Activated CD8-positive, alpha-beta memory T cell treated with anti-CD3 and anti-CD28 coated beads for 48 hours (primary cell): ENCODE results near the gene BIN1.

ENCODE experiments used
- DNase-seq, 3 experiments: peaks; one replicate each; pipeline ENCODE4 v3.0.0-alpha.2; 2020; ENCODE audit warnings: low read depth in 2 of 3, low spot score in 2 of 3

The BIN1 gene

GRCh38 chr2:127058954-127059252 is 48.1 kb downstream of the BIN1 start:
- DNase-seq, result no peak

- no peak for DNase-seq
Measured at GRCh38 chr2:127058246-127058953, 48.6 kb downstream of the BIN1 start.

GRCh38 chr2:127057371-127058245 is 49.3 kb downstream of the BIN1 start:
- DNase-seq, result no peak

- no peak for DNase-seq
Measured at GRCh38 chr2:127056631-127057370, 50.2 kb downstream of the BIN1 start.

- DNase-seq, result no peak
Measured at GRCh38 chr2:127056086-127056485, 50.9 kb downstream of the BIN1 start.

GRCh38 chr2:127055786-127056076 is 51.2 kb downstream of the BIN1 start:
- no peak for DNase-seq

GRCh38 chr2:127054996-127055785 is 51.8 kb downstream of the BIN1 start:
- no peak for DNase-seq

GRCh38 chr2:127054604-127054930 is 52.4 kb downstream of the BIN1 start:
- no peak for DNase-seq

- no peak for DNase-seq
Measured at GRCh38 chr2:127053731-127054603, 53.0 kb downstream of the BIN1 start.

- DNase-seq, result no peak
Measured at GRCh38 chr2:127052771-127053691, 53.9 kb downstream of the BIN1 start.

- no peak for DNase-seq
Measured at GRCh38 chr2:127052057-127052770, 54.7 kb downstream of the BIN1 start.

GRCh38 chr2:127051116-127052056 is 55.6 kb downstream of the BIN1 start:
- DNase-seq, result no peak

- DNase-seq, result no peak
Measured at GRCh38 chr2:127050803-127051115, 56.2 kb downstream of the BIN1 start.

GRCh38 chr2:127049927-127050802 is 56.8 kb downstream of the BIN1 start:
- DNase-seq, result peak; percentile 42 to 62 (median 57)

GRCh38 chr2:127048969-127049897 is 57.7 kb downstream of the BIN1 start:
- no peak for DNase-seq

GRCh38 chr2:127048618-127048935 is 58.4 kb downstream of the BIN1 start:
- no peak for DNase-seq
